HG03575 (cell line): ENCODE results near the gene CEP83.
A peak's percentile ranks its signal among the peaks of the same experiment; 100 is the strongest.
"Not testable (repeated sequence)": the region's sequence is repeated elsewhere in the genome, so short reads cannot be mapped to it uniquely, and the experiment has no call there.

Source experiments
- ATAC-seq: cut with Tn5 transposase; IDR thresholded peaks from one replicate; pipeline ENCODE4 v1.9.1; 2021; ENCODE audit not compliant: unreplicated experiment, insufficient number of reproducible peaks, low FRiP score; ENCODE audit errors: extremely low read depth

The CEP83 gene

DNA sequence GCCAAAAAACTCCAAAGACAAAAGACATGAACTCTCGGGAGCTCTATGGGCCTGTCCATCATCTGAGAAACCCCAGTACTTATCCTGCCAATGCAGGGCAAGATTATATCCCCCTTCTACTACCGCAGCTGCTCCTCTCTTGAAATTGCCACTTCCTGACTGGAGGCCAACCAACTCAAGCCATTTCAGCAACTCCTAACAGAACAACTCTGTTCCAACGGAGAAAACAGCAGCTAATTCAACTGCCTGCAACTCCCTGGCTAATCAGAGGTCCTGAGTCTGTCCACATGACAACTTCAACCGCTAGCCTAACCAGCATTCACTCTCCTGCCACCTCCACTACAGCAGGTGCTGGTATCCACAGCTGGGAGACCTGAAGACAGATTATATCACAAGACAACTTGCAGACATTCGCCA, 24.1 kb downstream of the CEP83 start:
- no peak for ATAC-seq

DNA sequence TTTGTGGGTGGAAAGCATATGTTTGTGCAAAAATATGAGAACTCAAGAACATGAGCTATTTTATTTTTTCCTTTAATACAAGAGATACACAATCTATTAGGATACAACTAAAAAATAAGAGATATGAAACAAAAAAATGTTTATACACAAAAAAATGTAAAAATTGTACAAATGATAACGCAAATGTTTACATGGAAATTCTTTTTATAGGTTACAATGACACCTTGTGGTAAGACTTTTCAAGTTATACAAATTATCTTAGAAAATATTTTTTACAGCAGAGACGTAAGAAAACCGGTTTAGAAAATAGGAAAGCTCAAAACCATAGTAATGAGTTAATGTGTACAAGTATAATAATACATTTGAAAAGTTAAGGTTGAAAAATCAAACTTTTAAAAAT, 25.5 kb downstream of the CEP83 start:
- ATAC-seq = no peak

DNA sequence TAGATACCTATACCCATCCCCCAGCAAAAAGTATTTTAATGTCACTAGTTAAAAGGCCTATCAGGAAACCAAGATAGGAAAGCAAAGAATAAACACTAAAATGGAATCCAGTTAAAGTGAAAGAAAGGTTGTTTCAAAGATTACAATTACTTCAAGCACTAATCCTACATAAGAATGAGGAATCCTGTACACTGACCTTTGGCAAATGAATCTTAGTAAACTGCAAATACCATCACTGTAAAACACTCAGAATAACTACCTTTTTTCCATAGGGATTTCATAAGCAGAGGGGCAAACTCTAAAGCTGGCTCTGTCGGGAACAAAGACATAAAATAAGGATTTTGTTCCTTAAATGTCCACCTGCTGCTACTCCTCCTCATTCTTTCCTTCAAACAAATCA, 25.9 kb downstream of the CEP83 start:
- ATAC-seq = no peak

DNA sequence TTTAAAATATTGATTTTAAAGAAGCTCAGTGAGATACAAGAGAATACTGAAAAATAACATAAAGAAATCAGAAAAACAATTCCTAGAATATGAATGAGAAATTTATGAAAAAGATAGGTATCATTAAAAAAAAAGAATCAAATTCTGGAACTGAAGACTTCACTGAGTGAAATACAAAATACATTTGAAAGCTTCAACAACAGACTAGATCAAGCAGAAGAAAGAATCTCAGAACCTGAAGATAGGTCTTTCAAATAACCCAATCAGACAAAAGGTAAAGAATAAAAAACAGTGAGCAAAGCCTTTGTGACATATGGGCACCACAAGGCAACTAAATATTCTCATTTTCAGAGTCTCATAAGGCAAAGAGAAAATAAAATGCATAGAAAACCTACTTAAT, 29.4 kb downstream of the CEP83 start:
- no peak for ATAC-seq

DNA sequence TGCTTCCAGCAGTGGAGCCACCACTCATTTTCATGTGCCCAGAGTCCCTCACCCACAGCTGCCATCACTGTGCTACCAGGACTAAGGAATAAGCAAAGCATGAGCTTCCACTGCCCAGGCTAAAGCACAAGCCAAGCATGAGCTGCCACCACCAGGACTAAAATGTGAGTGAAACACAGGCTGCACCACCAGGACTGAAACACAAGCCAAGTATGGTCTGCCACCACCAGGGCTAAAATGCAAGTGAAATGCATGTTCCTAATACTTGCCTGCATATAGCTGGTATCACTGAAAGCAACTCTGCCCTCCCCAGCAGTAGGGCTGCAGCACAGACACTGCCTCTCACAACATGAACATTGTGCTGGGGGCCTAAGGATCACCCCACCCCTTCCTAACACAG, 30.0 kb downstream of the CEP83 start:
- no peak for ATAC-seq

DNA sequence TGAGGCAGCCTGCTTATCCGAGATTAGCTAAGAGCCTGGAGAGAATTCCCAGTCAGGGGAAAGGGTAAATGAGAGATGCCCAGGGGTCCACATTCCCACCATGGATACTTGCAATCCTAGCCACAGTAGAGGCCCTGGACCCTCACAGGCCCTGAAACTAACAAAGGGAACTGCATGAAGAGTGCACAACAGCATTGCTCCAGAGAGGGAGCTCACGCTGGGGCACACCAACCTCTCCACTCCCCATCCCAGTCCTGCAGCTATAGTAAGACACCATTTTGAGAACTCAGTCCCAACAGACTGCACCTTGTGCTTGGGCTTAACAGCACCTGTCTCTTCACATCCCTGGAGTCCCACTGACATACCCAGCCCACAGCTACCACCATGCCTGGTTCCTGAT, 30.5 kb downstream of the CEP83 start:
- no peak for ATAC-seq

DNA sequence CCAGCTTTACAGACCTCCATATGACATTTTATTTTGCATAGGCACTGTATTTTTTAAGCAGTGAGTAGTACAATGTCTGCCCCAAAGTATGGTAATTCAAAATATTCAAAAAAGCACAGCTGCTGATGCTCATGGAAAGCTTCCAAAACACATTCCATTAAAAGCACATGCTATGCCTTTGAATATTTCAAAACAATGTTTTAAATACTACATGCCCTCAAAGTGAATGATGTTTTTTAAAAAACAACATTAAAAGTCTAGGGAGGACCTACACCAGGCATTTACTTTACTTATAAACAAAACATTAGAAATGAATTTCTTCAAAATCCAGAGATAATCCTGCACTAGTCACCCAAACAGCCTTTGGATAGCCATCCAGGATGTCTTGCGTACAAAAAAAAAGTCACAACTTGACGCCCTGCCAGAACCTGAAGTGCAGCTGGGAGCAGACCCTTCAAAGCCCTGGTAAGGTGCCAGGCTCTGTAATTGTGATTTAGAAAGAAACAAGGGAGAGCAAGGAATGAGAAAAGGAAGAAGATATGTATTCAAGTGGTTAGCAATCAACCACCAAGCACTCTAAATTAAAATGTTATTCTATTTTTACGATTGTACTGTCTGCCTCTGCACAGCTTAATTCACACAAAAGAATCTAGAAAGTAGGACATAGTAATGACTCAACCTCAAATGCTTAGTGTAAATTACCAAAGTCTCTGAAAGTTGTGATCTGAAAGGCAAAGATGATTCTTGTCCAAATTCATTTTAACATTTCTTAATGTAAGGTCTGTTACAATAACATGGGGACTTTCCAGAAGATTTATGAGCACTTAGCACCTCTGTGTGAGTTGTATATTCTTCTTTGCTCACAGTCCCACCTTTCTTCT, 31.9 kb downstream of the CEP83 start:
- no peak for ATAC-seq

DNA sequence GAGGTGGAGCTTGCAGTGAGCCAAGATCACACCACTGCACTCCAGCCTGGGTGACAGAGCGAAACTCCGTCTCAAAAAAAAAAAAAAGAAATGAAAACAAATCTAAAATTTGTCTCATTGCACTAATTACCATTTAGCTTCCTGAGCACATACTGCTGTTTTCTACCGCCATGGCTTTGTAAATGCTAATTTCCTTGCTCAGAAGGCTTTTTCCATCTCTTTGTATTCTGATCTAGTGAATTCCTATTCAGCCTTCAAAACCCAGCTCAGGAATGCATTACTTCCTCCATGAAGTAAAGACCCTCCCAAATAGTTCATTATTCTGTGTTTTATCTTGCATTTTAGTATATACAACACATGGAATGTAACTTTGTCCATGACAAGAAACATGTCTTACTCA, 33.6 kb downstream of the CEP83 start:
- no peak for ATAC-seq

DNA sequence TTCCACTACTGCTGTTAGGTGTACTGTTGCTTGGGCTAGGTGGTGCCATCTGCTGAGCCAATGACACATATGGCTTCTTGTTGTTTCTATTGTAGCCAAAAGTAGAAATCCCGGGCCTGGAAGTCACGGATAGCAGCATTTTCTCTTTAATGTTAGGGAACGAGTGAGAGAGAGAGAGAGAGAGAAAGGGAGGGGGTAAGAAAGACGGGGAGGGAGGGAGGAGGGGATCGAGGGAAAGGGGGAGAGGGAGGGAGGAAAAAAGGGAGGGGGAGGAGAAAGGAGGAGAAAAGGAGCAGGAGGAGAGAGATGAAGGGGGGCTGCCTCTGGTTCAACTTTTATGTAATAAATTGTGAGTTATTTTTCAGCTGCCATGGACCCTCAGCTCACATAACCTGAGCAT, 34.8 kb downstream of the CEP83 start:
- not testable (repeated sequence) for ATAC-seq

DNA sequence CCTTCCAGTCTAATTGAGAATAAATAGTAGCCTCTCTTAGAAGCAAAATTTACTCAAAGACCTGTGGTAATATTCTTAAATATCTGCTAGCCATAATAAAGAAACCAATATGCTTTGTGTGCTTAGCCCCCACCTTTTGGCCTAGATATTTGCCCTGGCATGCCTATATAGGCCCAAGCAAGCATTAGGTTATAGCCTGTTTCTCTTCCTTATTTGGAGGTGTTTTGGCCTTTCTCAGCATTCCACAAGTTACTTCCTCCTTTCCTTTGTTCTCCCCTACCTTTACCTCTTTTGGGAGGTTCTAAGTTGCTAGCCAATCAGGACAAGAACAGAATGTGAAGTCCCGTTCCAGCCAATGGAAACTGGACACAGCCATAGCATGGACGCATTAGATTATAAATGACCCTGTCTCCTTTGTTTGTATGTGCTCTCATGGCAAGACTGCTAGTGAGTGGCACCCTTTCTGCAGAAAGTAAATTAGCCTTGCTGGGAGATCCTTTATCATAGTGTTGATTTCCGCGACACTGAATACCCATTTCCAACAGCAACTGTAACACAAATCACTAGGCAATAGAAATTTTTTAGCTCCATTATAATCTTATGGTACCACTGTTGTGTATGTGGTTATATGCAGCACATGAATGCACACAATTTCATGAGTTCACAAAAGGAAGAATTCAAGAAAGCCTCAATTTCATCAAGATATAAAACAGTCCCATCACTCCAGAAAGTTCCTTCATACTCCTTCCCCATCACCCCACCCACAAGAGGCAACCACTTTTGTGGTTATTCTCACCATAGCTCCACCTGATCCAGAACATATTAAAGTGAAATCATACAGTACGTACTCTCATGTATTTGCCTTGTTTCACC, 37.6 kb downstream of the CEP83 start:
- no peak for ATAC-seq

DNA sequence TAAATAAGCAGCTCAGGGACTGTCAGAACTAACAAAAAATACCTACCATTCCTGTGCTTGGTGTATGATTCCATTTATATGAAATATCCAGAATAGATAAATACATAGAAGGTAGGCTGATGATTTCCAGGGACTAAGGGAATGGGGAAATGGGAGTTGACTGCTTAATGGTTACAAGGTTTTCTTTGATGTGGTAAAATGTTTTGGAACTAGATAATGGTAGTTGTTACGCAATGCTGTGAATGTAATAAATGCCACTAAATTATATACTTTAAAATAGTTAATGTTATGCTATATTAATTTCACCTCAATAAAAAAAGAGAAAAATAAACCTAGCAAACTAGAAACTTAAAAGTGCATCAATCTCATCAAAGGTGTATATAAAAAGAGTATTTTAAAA, 41.1 kb downstream of the CEP83 start:
- ATAC-seq = no peak

DNA sequence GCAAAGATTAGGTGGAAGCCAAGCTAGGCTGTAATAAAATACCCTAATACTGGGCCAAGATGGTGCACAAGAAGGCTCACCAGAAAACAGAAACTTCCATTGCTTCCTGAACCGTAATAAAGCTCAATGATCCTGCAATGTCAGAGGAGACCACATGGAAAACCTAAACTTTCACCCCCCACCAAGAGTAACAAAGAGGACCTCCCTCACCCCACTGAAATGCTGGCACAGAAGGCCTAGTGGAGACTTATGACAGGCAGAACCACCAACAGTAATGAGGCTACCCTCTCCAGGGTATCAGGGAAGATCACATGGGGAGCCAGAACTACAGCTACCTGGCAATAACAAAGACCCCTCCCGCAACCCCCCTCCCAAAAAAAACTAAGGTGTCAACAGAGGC, 43.1 kb downstream of the CEP83 start:
- ATAC-seq = no peak

DNA sequence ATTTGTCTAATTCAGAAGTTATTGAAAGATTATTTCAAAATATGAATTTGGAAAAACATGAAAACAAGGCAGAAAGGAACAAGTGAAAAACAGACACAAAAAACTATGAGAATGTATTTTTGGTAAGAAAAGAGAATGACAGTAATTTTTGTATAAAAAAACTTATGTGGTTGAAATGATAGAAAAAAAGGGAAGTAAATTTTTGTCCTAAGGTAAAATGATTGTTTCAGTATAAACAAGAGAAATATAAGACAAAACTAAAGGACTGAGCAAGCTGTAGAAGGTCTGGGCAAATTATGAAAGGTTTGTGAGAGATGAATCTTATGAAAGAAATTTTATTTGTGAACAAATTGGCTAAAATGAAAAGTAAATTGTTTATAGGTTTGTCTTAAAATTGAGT, 44.6 kb downstream of the CEP83 start:
- no peak for ATAC-seq

DNA sequence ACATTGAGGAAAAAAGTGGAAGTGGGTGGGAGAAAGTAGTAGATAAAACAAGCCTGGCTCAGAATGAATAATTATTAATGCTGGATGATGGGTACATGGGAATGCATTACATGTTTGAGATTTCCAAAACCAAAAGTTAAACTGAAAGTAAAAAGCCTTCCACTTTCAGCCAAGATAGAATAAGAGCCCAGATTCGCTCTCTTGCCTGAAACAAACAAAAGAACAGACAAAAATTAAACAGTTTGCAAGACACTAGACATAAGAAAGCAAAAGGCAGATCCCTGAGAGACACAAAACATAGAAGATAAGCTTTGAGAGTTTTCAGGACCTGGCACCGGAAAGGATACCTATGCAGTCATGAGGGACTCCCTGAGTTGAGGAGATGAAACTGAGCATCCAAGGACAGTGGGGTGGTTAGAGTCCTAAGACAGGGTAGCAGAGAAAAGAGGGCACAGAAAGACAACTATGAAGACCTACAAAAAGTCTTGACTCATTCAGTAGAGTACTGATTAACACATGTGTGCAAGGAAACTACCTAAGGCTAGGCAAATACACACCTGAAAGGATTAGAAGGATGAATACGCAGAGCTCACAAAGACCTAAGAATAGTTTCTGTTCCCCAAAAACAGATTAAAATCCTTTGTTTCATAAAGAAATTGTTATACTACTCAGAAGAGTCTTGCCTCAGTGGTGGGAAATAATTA, 54.1 kb downstream of the CEP83 start:
- ATAC-seq = peak; percentile 59

DNA sequence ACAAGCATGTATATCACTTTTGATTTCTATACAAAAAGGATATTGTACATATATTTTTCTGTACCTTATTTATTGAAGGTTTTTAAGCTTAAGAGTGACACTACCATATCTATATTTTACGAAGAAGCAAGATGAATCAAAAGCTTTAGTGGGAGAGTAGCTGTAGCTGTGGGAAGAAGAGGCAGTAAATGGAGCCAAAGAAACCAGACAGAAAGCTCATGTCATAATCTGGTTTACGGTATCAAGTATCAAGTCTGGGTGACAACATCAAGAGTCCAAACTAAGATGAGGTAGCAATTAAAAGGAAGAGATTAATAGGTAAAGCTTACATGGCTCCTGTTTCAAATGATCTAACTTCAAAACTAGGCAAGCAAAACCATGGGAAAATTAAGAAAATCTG, 54.8 kb downstream of the CEP83 start:
- no peak for ATAC-seq

DNA sequence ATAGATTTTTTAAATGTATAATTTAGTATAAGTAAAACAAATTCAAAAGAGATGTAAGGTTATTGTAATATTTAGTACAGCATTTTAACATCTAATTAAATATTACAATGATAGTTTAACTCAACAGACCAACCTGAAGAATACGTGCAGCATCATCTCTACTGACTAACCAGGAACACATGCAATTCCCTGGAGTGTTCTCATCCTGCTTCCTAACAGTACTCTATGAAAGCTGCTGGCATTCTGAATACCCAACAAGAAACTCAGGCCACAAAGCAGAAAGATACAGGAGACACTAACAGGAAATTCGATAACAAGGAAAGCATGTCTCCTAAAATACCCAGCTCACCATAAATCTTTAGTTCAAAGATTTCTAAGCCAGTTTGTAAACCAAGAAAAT, 58.3 kb downstream of the CEP83 start:
- no peak for ATAC-seq

DNA sequence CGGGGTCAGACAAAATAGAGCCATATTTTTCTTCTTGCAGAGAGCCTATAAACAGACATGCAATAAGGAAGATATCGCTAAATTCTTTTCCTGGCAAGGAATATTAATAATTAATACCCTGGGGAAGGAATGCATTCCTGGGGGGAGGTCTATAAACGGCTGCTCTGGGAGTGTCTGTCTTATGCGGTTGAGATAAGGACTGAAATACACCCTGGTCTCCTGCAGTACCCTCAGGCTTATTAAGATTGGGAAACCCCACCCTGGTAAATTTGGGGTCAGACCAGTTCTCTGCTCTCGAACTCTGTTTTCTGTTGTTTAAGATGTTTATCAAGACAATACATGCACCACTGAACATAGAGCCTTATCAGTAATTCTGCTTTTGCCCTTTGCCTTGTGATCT, 61.0 kb downstream of the CEP83 start:
- not testable (repeated sequence) for ATAC-seq

DNA sequence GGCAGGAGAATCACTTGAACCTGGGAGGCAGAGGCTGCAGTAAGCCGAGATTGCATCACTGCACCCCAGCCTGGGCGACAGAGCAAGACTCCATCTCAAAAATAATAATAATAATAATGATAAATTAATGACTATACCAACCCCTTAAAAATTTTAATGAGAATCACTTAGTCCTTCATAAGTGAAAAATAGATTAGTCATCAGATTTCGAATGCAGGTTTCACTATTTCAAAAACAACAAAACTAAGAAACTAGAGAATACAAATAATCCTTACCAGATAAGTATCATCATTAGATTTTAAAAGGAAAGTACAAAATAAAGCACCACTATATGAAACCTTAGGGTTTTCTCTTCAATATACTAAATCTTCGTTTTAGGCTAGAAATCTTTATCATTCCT, 62.3 kb downstream of the CEP83 start:
- no peak for ATAC-seq

DNA sequence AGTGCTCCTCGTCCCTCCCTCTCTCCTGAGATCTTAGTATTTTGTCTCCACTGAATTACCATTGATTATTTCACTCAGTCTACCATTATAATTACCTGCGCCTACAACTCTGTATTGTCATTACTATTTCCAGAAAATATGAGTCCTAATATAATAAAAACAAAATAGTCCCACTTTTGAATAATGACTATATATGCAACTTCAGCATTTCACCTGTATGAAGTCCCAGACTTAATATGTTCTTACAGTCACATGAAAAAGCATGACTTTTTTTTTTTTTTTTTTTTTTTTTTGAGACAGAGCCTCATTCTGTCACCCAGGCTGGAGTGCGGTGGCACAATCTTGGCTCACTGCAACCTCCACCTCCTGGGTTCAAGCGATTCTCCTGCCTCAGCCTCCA, 63.7 kb downstream of the CEP83 start:
- ATAC-seq = not testable (repeated sequence)

DNA sequence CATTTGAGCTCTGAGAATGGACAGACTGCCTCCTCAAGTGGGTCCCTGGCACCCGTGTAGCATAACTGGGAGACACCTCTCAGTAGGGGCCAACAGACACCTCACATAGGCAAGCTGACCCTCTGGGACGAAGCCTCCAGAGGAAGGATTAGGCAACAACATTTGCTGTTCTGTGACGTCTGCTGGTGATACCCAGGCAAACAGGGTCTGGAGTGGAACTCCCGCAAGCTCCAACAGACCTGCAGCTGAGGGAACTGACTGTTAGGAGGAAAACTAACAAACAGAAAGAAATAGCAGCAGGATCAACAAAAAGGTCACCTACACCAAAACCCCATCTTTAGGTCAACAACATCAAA, 69.6 kb downstream of the CEP83 start:
- ATAC-seq = no peak
